Stomach (tissue), 4 donors: Measurements from ENCODE around the gene HLA-A.

ENCODE experiments used
- CTCF ChIP-seq, 7 experiments: fragments of 450-650 bp in 4 of 7; fragments of 200-600 bp in 3 of 7; sonication (generic) in 3 of 7; IDR thresholded peaks; one replicate each; pipeline ENCODE4 v1.5.1; 2016 to 2019; ENCODE audit warnings: antibody characterized with exemption in 7 of 7, control low read depth in 2 of 7, mild to moderate bottlenecking in 1 of 7
- POLR2A ChIP-seq, 4 donors: fragments of 450-650 bp; IDR thresholded peaks; one replicate each; pipeline ENCODE4 v1.6.1; 2016; ENCODE audit warnings: antibody characterized with exemption in 4 of 4, control low read depth in 2 of 4, mild to moderate bottlenecking in 1 of 4, moderate library complexity in 1 of 4
- POLR2AphosphoS5 ChIP-seq, 3 donors: sonication (generic); formaldehyde crosslinking; IDR thresholded peaks; one replicate each; pipeline ENCODE4 v1.6.1; 2016; ENCODE audit warnings: antibody characterized with exemption in 3 of 3

GRCh38 chr6:29909985-29910384 lies 32.3 kb upstream of the HLA-A start:
- TF ChIP-seq POLR2A (IDR thresholded peaks at IDR 0.05) (no peak), CTCF (IDR thresholded peaks at IDR 0.05) (no peak), POLR2AphosphoS5 (IDR thresholded peaks at IDR 0.05) (no peak)
